ENCODE measurements around the gene SREBF1. TPM values are rescaled to one million over a fixed set of nuclear protein-coding genes. Genes with fewer than 3 reads are reported as not detected.

Gene SREBF1
- total and polyA plus RNA-seq, 2 of the 8 experiments (the other 6 are each of a cell fraction or from before 2014, with no cell fraction given) = 28.6 to 70.8 TPM

- TF ChIP-seq NANOG (IDR thresholded peaks at IDR 0.05; ENCODE audit: insufficient read depth, low read depth, low read length, poor library complexity, severe bottlenecking) (no peak), SP4 (IDR thresholded peaks at IDR 0.05; ENCODE audit: low read length) (no peak), YY1 (IDR thresholded peaks at IDR 0.05; ENCODE audit: low read depth, low read length) (no peak), POU5F1 (IDR thresholded peaks at IDR 0.05; ENCODE audit: low read depth, low read length) (no peak), TCF12 (IDR thresholded peaks at IDR 0.05; ENCODE audit: low read depth, low read length) (no peak), GTF2F1 (IDR thresholded peaks at IDR 0.05; ENCODE audit: borderline replicate concordance, low read depth, low read length) (no peak), BCL11A (IDR thresholded peaks at IDR 0.05; ENCODE audit: low read depth in 2 of 2, low read length in 2 of 2) (no peak)
Measured at GRCh38 chr17:17822189-17822588, 14.6 kb downstream of the SREBF1 start (continued).
